Measurements from ENCODE around the gene UPK1A.

- no peak for TF ChIP-seq YY1 (IDR thresholded peaks at IDR 0.05; ENCODE audit: insufficient read depth, insufficient read length)
- TF ChIP-seq SUZ12 (IDR thresholded peaks at IDR 0.05; ENCODE audit: extremely low read depth, insufficient read depth, insufficient read length) = no peak
- TF ChIP-seq ZNF274 (IDR thresholded peaks at IDR 0.05; ENCODE audit: low read depth, low read length) = no peak
These were observed 56.6 kb downstream of the UPK1A start for GRCh38 chr19:35722897-35723296.

Measured in NT2/D1 (cell line).